Activated CD8-positive, alpha-beta T cell treated with anti-CD3 and anti-CD28 coated beads, Interleukin-2, amount 10 ng/mL, durations not matched to agents 7 days and 5 days (primary cell): ENCODE measurements around the gene ARID2. TPM values are rescaled to one million over a fixed set of nuclear protein-coding genes. Genes with fewer than 3 reads are reported as not detected.
A peak's percentile ranks its signal among the peaks of the same experiment; 100 is the strongest.

Source experiments
- ATAC-seq: fragments of 150-1000 bp; cut with Tn5 transposase; one replicate; pipeline ENCODE4 v1.10.0; 2021; ENCODE audit warnings: moderate library complexity
- CTCF ChIA-PET: fragments of 350-600 bp; sonication (Branson Sonifier 250); formaldehyde crosslinking; loops from one replicate; lab custom pipeline; 2021; ENCODE audit warnings: antibody characterized with exemption; lab: Charles Lee
- POLR2A ChIA-PET: fragments of 350-600 bp; sonication (Branson Sonifier 250); formaldehyde crosslinking; loops from one replicate; lab custom pipeline; 2021; ENCODE audit warnings: antibody characterized with exemption; lab: Charles Lee
- DNase-seq: peaks from one replicate; pipeline ENCODE4 v3.0.0-alpha.2; 2020
- H3K27ac Mint-ChIP-seq: one replicate; pipeline ENCODE4 v1.8.0; 2021; ENCODE audit warnings: mild to moderate bottlenecking, mixed read lengths
- H3K27me3 Mint-ChIP-seq: one replicate; pipeline ENCODE4 v1.8.0; 2021; ENCODE audit warnings: low read depth, mixed read lengths
- H3K36me3 Mint-ChIP-seq: one replicate; pipeline ENCODE4 v1.8.0; 2021; ENCODE audit warnings: low read depth, mixed read lengths
- H3K4me1 Mint-ChIP-seq: one replicate; pipeline ENCODE4 v1.8.0; 2021; ENCODE audit warnings: low read depth, mixed read lengths
- H3K4me3 Mint-ChIP-seq: one replicate; pipeline ENCODE4 v1.8.0; 2021; ENCODE audit warnings: mild to moderate bottlenecking, mixed read lengths
- H3K9me3 Mint-ChIP-seq: one replicate; pipeline ENCODE4 v1.8.0; 2022; ENCODE audit warnings: mixed read lengths; ENCODE audit not compliant: insufficient read depth
- total RNA-seq, 2 experiments: library from RNA; stranded (reverse); gene quantifications; one replicate each; pipeline ENCODE4 v1.2.3, GENCODE V29; 2021

Gene ARID2
- total RNA-seq, 2 experiments from 2014 or later = 49.0 to 52.3 TPM

DNA sequence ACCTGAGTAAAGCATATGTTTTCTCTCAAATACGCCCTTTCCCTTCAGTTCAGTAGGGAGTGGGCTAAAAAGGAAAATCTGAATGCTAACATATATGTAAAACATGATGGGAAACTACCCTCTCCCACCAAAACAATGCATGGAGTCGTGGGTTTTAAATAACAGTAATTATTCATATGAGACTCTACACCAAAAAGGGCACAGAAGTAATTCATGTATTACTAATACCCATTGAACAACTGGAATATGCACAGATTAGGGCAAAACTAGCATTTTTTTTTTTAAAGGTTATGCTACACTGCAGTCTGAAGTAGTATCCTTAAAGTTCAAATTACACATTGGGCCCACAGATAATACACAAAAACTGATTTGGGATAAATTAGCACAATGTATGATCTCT, 8.1 kb upstream of the ARID2 start:
- Mint-ChIP-seq H3K4me3 (no peak overlapping the region), H3K36me3 (peaks cover 51% of the 10 kb centered on the region), H3K27me3 (no peaks in the 10 kb centered on the region), H3K4me1 (peaks cover 52% of the 10 kb centered on the region), H3K27ac (no peak overlapping the region), H3K9me3 (no peaks in the 10 kb centered on the region)
- DNase-seq (no peak), ATAC-seq (no peak)
- CTCF ChIA-PET = interaction anchor here (1.3 kb wide), 1 partner anchor 177 kb away, joined by 3 read pairs; no protein-coding TSS in a partner anchor
- POLR2A ChIA-PET = no interaction called here

GRCh38 chr12:45721954-45722353, 7.6 kb upstream of the ARID2 start:
- ATAC-seq (no peak), DNase-seq (no peak)
- Mint-ChIP-seq H3K4me3 (no peak overlapping the region), H3K27ac (no peak overlapping the region), H3K4me1 (peaks cover 52% of the 10 kb centered on the region), H3K27me3 (no peaks in the 10 kb centered on the region), H3K9me3 (no peaks in the 10 kb centered on the region), H3K36me3 (peaks cover 51% of the 10 kb centered on the region)
- POLR2A ChIA-PET = no interaction called here
- CTCF ChIA-PET = interaction anchor here (9.6 to 11.5 kb wide), 2 partner anchors 53 to 175 kb away, joined by 100 to 195 read pairs; no protein-coding TSS in a partner anchor

- H3K27me3 Mint-ChIP-seq = no peaks in the 10 kb centered on the region
- POLR2A ChIA-PET = interaction anchor here (0.6 to 6.0 kb wide), 17 partner anchors 9 to 1489 kb away, joined by 3 to 73 read pairs (median 4); partner anchors contain the start of genes ANO6, SCAF11 and SLC38A1
- peak overlapping the region; percentile 100 for H3K4me3 Mint-ChIP-seq
- peak overlapping the region; percentile 99 for H3K27ac Mint-ChIP-seq
- H3K4me1 Mint-ChIP-seq = peaks cover 31% of the 10 kb centered on the region
- ATAC-seq = no peak
- no peaks in the 10 kb centered on the region for H3K9me3 Mint-ChIP-seq
- CTCF ChIA-PET = interaction anchor here (0.7 to 11.5 kb wide), 33 partner anchors 10 to 598 kb away, joined by 3 to 195 read pairs (median 4); partner anchors contain the start of gene SCAF11
- DNase-seq = peak; percentile 61
- peaks cover 36% of the 10 kb centered on the region for H3K36me3 Mint-ChIP-seq
Observed at GRCh38 chr12:45725631-45726602, 3.6 kb upstream of the ARID2 start.

- ChIA-PET CTCF (interaction anchor here (0.7 to 11.5 kb wide), 23 partner anchors 9 to 556 kb away, joined by 3 to 195 read pairs (median 5); partner anchors contain the start of gene SCAF11), POLR2A (interaction anchor here (0.6 to 6.0 kb wide), 20 partner anchors 10 to 1488 kb away, joined by 3 to 73 read pairs (median 3); partner anchors contain the start of genes ANO6, SCAF11 and SLC38A1)
- H3K9me3 Mint-ChIP-seq = no peaks in the 10 kb centered on the region
- DNase-seq (peak; percentile 37), ATAC-seq (no peak)
- peak overlapping the region; percentile 99 for H3K27ac Mint-ChIP-seq
- peaks cover 23% of the 10 kb centered on the region for H3K4me1 Mint-ChIP-seq
- H3K4me3 Mint-ChIP-seq = peak overlapping the region; percentile 100
- H3K27me3 Mint-ChIP-seq = no peaks in the 10 kb centered on the region
- peaks cover 33% of the 10 kb centered on the region for H3K36me3 Mint-ChIP-seq
Observed at GRCh38 chr12:45726603-45727300, 2.8 kb upstream of the ARID2 start.

GRCh38 chr12:45727301-45727979, 2.1 kb upstream of the ARID2 start:
- POLR2A ChIA-PET = interaction anchor here (0.6 to 6.0 kb wide), 22 partner anchors 8 to 546 kb away, joined by 3 to 73 read pairs (median 4); partner anchors contain the start of genes ANO6, SCAF11 and SLC38A1

DNA sequence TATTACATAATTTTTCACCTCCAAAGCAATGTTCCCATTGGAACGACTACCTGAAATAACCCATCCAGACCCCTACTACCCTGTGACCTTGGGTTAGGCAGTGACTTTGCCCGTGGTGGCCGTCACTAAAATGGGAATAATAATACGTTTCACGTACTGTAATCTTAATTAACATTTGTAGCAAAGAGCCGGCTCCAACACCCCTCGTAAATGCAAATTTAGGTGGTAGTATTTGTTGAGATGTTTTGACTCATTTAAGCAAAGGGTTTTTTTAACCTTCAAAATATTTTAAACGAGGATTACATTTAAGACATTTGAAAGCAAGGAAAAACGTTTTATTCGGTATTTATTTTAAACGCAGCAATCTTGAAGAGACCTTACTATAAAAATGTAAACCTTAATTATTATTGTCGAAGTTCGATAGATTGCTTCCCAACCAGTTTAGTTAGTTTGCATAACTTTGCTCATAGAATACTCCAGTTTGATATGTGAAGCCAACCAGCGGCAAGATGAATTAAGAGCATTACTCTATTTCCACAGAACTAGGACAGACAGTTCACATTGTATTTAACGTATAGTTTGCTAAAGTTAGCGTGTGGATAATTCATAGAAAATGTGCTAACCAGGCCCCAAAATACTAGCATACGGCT, 1.4 kb upstream of the ARID2 start:
- Mint-ChIP-seq H3K27ac (peak overlapping the region; percentile 99), H3K4me3 (peak overlapping the region; percentile 100), H3K9me3 (no peaks in the 10 kb centered on the region), H3K36me3 (peaks cover 35% of the 10 kb centered on the region), H3K27me3 (no peaks in the 10 kb centered on the region), H3K4me1 (peaks cover 19% of the 10 kb centered on the region)
- POLR2A ChIA-PET = interaction anchor here (0.6 to 6.0 kb wide), 27 partner anchors 8 to 547 kb away, joined by 3 to 73 read pairs (median 4); partner anchors contain the start of genes ANO6, SCAF11 and SLC38A1
- ATAC-seq = peak; percentile 0
- DNase-seq = no peak
- CTCF ChIA-PET = interaction anchor here (0.6 to 11.5 kb wide), 14 partner anchors 14 to 854 kb away, joined by 3 to 195 read pairs (median 4); no protein-coding TSS in a partner anchor

More at GRCh38 chr12:45727301-45727979, 2.1 kb upstream of the ARID2 start:
- Mint-ChIP-seq H3K9me3 (no peaks in the 10 kb centered on the region), H3K4me1 (peaks cover 23% of the 10 kb centered on the region), H3K27ac (peak overlapping the region; percentile 99), H3K27me3 (no peaks in the 10 kb centered on the region), H3K36me3 (peaks cover 36% of the 10 kb centered on the region), H3K4me3 (peak overlapping the region; percentile 100)
- CTCF ChIA-PET = interaction anchor here (0.6 to 11.5 kb wide), 10 partner anchors 15 to 853 kb away, joined by 3 to 195 read pairs (median 10); no protein-coding TSS in a partner anchor
- ATAC-seq = peak; percentile 42
- DNase-seq = peak; percentile 92

GRCh38 chr12:45728630-45729232, 775 bp upstream of the ARID2 start:
- H3K4me3 Mint-ChIP-seq = peak overlapping the region; percentile 100
- DNase-seq (peak; percentile 98), ATAC-seq (peak; percentile 69)
- no peaks in the 10 kb centered on the region for H3K9me3 Mint-ChIP-seq
- H3K27me3 Mint-ChIP-seq = no peaks in the 10 kb centered on the region
- peaks cover 20% of the 10 kb centered on the region for H3K4me1 Mint-ChIP-seq
- CTCF ChIA-PET = interaction anchor here (0.6 to 11.5 kb wide), 11 partner anchors 14 to 263 kb away, joined by 3 to 195 read pairs (median 5); no protein-coding TSS in a partner anchor
- POLR2A ChIA-PET = interaction anchor here (0.7 to 6.0 kb wide), 22 partner anchors 9 to 541 kb away, joined by 3 to 73 read pairs (median 4); partner anchors contain the start of genes ANO6, SCAF11 and SLC38A1
- H3K27ac Mint-ChIP-seq = peak overlapping the region; percentile 99
- peaks cover 37% of the 10 kb centered on the region for H3K36me3 Mint-ChIP-seq

DNA sequence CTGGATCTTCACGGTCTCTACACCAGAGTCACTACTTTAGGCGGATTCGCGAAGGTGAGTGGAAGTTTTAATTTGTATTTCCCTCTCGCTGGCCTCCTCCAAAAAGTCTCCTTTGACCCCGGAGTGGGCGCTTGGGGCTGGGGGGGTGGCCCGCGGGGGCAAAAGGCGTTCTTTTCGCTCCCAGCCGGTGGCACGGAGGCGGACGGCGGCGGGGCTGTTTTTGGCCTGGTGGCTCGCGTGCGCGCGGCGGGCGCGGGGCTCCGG, 510 bp downstream of the ARID2 start:
- CTCF ChIA-PET = interaction anchor here (0.9 to 11.5 kb wide), 5 partner anchors 12 to 183 kb away, joined by 3 to 195 read pairs (median 20); no protein-coding TSS in a partner anchor
- H3K27ac Mint-ChIP-seq = peak overlapping the region; percentile 99

GRCh38 chr12:45730348-45731189, 1.1 kb downstream of the ARID2 start:
- H3K27ac Mint-ChIP-seq = peak overlapping the region; percentile 99
- H3K4me3 Mint-ChIP-seq = peak overlapping the region; percentile 100
- CTCF ChIA-PET = interaction anchor here (0.9 to 11.5 kb wide), 5 partner anchors 12 to 184 kb away, joined by 3 to 195 read pairs (median 20); no protein-coding TSS in a partner anchor
- H3K27me3 Mint-ChIP-seq = no peaks in the 10 kb centered on the region
- POLR2A ChIA-PET = interaction anchor here (0.7 to 6.0 kb wide), 16 partner anchors 11 to 1485 kb away, joined by 3 to 57 read pairs (median 4); partner anchors contain the start of genes SCAF11 and SLC38A1
- DNase-seq = peak; percentile 76
- H3K4me1 Mint-ChIP-seq = peaks cover 24% of the 10 kb centered on the region
- H3K36me3 Mint-ChIP-seq = peaks cover 46% of the 10 kb centered on the region
- H3K9me3 Mint-ChIP-seq = no peaks in the 10 kb centered on the region
- ATAC-seq = peak; percentile 3

More for the DNA sequence above, 510 bp downstream of the ARID2 start:
- POLR2A ChIA-PET = interaction anchor here (0.8 to 6.0 kb wide), 14 partner anchors 10 to 1486 kb away, joined by 3 to 57 read pairs (median 4); partner anchors contain the start of genes SCAF11 and SLC38A1
- Mint-ChIP-seq H3K36me3 (peaks cover 46% of the 10 kb centered on the region), H3K9me3 (no peaks in the 10 kb centered on the region), H3K4me1 (peaks cover 24% of the 10 kb centered on the region), H3K27me3 (no peaks in the 10 kb centered on the region), H3K4me3 (peak overlapping the region; percentile 100)
- no peak for ATAC-seq
- peak; percentile 60 for DNase-seq
